CD14-positive monocyte (primary cell): ENCODE measurements around the gene PLEKHG4. TPM values are rescaled to one million over a fixed set of nuclear protein-coding genes. Genes with fewer than 3 reads are reported as not detected.

Experiments
- DNase-seq, 3 donors: peaks; one replicate each; pipeline ENCODE4 v3.0.0-alpha.2; 2011 to 2022
- H2AFZ ChIP-seq: 2 replicates; pipeline ENCODE4 v1.6.0; 2012; ENCODE audit warnings: mild to moderate bottlenecking, low read depth, low read length, inconsistent platforms; ENCODE audit not compliant: insufficient read depth, poor library complexity, severe bottlenecking
- H3K27ac ChIP-seq, 2 donors: 1 replicate in 1 of 2; 2 replicates in 1 of 2; pipeline ENCODE4 v1.5.1; 2012 to 2013; ENCODE audit warnings: low read length in 2 of 2, control low read depth in 1 of 2, inconsistent platforms in 1 of 2, low read depth in 1 of 2, mild to moderate bottlenecking in 1 of 2
- H3K27me3 ChIP-seq, 2 donors: one replicate each; pipeline versions ENCODE4 v1.6.0 to v1.6.1; 2011 to 2013; ENCODE audit warnings: low read length in 2 of 2; ENCODE audit not compliant: control insufficient read depth in 2 of 2, insufficient read depth in 2 of 2
- H3K36me3 ChIP-seq, 2 donors: replicated peaks in 1 of 2; 1 replicate in 1 of 2; 2 replicates in 1 of 2; pipeline versions ENCODE4 v1.5.1 to v1.6.1; 2012 to 2013; ENCODE audit warnings: low read length in 2 of 2, control low read depth in 1 of 2, inconsistent platforms in 1 of 2, mild to moderate bottlenecking in 1 of 2; ENCODE audit not compliant: insufficient read depth in 2 of 2, control insufficient read depth in 1 of 2
- H3K4me1 ChIP-seq, 2 donors: 1 replicate in 1 of 2; 2 replicates in 1 of 2; pipeline versions ENCODE4 v1.5.1 to v1.6.1; 2012 to 2013; ENCODE audit warnings: low read length in 2 of 2, control low read depth in 1 of 2, inconsistent platforms in 1 of 2, mild to moderate bottlenecking in 1 of 2, moderate library complexity in 1 of 2; ENCODE audit not compliant: insufficient read depth in 2 of 2, control insufficient read depth in 1 of 2
- H3K4me2 ChIP-seq: replicated peaks from 2 replicates; pipeline ENCODE3; 2012; ENCODE audit warnings: low read length, moderate library complexity, mild to moderate bottlenecking; ENCODE audit not compliant: poor library complexity, severe bottlenecking; ENCODE audit errors: extremely low read depth
- H3K4me3 ChIP-seq, 3 experiments: fragments of 200-600 bp in 1 of 3; sonication (generic) in 1 of 3; replicated peaks in 1 of 3; 1 replicate in 2 of 3; 2 replicates in 1 of 3; pipeline ENCODE4 v1.5.1; 2011 to 2013; ENCODE audit warnings: low read length in 3 of 3, mild to moderate bottlenecking in 3 of 3, control low read depth in 2 of 3, low read depth in 2 of 3, inconsistent platforms in 1 of 3, moderate library complexity in 1 of 3
- H3K79me2 ChIP-seq: 2 replicates; pipeline ENCODE4 v1.6.0; 2012; ENCODE audit warnings: mild to moderate bottlenecking, control low read depth, inconsistent platforms, low read length, moderate library complexity; ENCODE audit not compliant: insufficient read depth
- H3K9ac ChIP-seq: 2 replicates; pipeline ENCODE4 v1.6.0; 2017; ENCODE audit warnings: low read length, mild to moderate bottlenecking; ENCODE audit not compliant: insufficient read depth, poor library complexity, severe bottlenecking
- H3K9me3 ChIP-seq, 2 donors: replicated peaks in 1 of 2; 1 replicate in 1 of 2; 2 replicates in 1 of 2; pipeline versions ENCODE4 v1.5.1 to v1.6.1; 2012 to 2013; ENCODE audit warnings: low read length in 2 of 2, control low read depth in 1 of 2; ENCODE audit not compliant: control insufficient read depth in 1 of 2, insufficient read depth in 1 of 2
- H4K20me1 ChIP-seq: 2 replicates; pipeline ENCODE4 v1.6.0; 2012; ENCODE audit warnings: mild to moderate bottlenecking, low read length, control low read depth, moderate library complexity; ENCODE audit not compliant: insufficient read depth
- H3K27ac Mint-ChIP-seq, 7 donors: one replicate each; pipeline ENCODE4 v1.8.0; 2020; ENCODE audit warnings: mild to moderate bottlenecking in 7 of 7, mixed read lengths in 7 of 7, moderate library complexity in 6 of 7, inconsistent platforms in 2 of 7
- H3K27me3 Mint-ChIP-seq, 3 donors: one replicate each; pipeline ENCODE4 v1.8.0; 2021 to 2022; ENCODE audit warnings: low read depth in 3 of 3, mild to moderate bottlenecking in 3 of 3, mixed read lengths in 3 of 3, moderate library complexity in 3 of 3, inconsistent platforms in 1 of 3
- H3K36me3 Mint-ChIP-seq, 2 donors: one replicate each; pipeline ENCODE4 v1.8.0; 2020; ENCODE audit warnings: mixed read lengths in 2 of 2, inconsistent platforms in 1 of 2, mild to moderate bottlenecking in 1 of 2
- H3K4me1 Mint-ChIP-seq: one replicate; pipeline ENCODE4 v1.8.0; 2020; ENCODE audit warnings: mild to moderate bottlenecking, mixed read lengths
- H3K4me3 Mint-ChIP-seq, 2 donors: one replicate each; pipeline ENCODE4 v1.8.0; 2020; ENCODE audit warnings: mild to moderate bottlenecking in 2 of 2, mixed read lengths in 2 of 2, moderate library complexity in 1 of 2
- H3K9me3 Mint-ChIP-seq, 7 donors: one replicate each; pipeline ENCODE4 v1.8.0; 2020 to 2022; ENCODE audit warnings: mixed read lengths in 7 of 7, mild to moderate bottlenecking in 6 of 7, moderate library complexity in 6 of 7, inconsistent platforms in 2 of 7
- CTCF ChIP-seq: fragments of 200-600 bp; IDR thresholded peaks from one replicate; pipeline ENCODE4 v1.8.0; 2022; ENCODE audit warnings: antibody characterized with exemption, mild to moderate bottlenecking
- WGBS: methylation state at CpG from one replicate; pipeline ENCODE4 v1.1.5; 2013; ENCODE audit warnings: missing lambda C conversion rate; ENCODE audit not compliant: insufficient coverage; 5-methylcytosine and 5-hydroxymethylcytosine counted together
- intact Hi-C, 2 donors: fragments of 100-400 bp; cut with micrococcal nuclease; formaldehyde crosslinking; loops; one replicate each; pipeline versions ENCODE4 v1.15.0 to v1.15.1; 2023
- polyA plus RNA-seq, 3 donors: library from polyadenylated mRNA; depleted of rRNA in 1 of 3; unstranded in 2 of 3; stranded (reverse) in 1 of 3; fragments of 300-500 nt in 2 of 3; fragments of >200 nt in 1 of 3; fragmentation: Illumina TruSeq in 2 of 3; gene quantifications; 1 replicate in 2 of 3; 2 replicates in 1 of 3; pipeline ENCODE4 v1.2.3, GENCODE V29; 2012 to 2021

PLEKHG4 gene
- polyA plus RNA-seq, 3 donors: 0.79 to 3.2 (median 3.0) TPM

GRCh38 chr16:67256701-67257230, 22.6 kb upstream of the PLEKHG4 start:
- Mint-ChIP-seq H3K36me3 (no peaks in the 10 kb centered on the region), H3K27ac (no peak overlapping the region), H3K27me3 (peaks cover 5 to 13% (median 10%) of the 10 kb centered on the region in 3 donors), H3K4me1 (peaks cover 2% of the 10 kb centered on the region), H3K9me3 (peaks cover 0 to 3% (median 0%) of the 10 kb centered on the region in 7 donors), H3K4me3 (no peak overlapping the region)
- Histone ChIP-seq H3K4me1 (no peaks in the 10 kb centered on the region), H3K4me3 (no peak overlapping the region), H3K9me3 (no peaks in the 10 kb centered on the region), H3K36me3 (no peaks in the 10 kb centered on the region), H2AFZ (no peak overlapping the region), H3K27ac (no peak overlapping the region), H3K79me2 (no peaks in the 10 kb centered on the region), H3K27me3 (no peaks in the 10 kb centered on the region), H3K4me2 (no peak overlapping the region), H3K9ac (no peak overlapping the region), H4K20me1 (no peaks in the 10 kb centered on the region)
- intact Hi-C loops: no loop called here
- WGBS: 94% methylated on average over 10 of the region's 11 CpGs
- TF ChIP-seq CTCF: no peak
- DNase-seq: no peak

DNA sequence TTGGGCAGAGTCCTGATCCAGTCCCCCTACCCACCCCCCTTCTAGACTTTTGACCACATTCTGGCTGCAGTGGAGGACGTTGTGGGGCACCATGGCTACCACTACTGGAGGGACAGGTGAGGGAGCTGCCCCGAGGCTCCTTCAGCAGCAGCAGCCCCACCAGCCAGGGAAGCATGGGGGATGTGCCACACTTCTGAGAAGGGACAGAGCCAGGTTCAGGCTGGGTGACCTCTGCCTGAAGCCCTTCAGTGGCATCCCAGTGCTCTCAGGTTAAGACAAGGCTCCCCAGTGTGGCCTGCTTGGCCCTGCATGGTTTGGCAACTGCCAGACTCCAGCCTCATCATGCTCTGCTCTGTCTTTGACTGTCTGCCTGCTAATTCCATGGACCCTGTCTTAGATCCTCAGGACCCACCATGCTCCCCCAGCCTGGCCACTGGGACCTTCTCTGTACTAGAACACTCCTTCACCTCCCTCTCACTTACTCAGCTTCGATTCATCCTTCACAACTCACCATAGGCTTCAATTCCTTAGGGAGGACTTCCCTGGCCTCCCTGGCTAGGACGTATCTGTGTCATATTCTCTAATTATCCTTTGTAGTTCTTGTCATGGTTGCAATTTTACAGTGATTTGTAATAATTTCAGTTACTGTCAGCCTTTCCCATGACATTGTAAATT, 21.7 kb upstream of the PLEKHG4 start:
- no peak overlapping the region for H3K4me2 ChIP-seq
- H3K9me3 ChIP-seq: no peaks in the 10 kb centered on the region
- Mint-ChIP-seq H3K4me1 (peaks cover 2% of the 10 kb centered on the region), H3K36me3 (no peaks in the 10 kb centered on the region), H3K27me3 (peaks cover 5 to 10% (median 7%) of the 10 kb centered on the region in 3 donors), H3K4me3 (no peak overlapping the region), H3K9me3 (peaks cover 0 to 3% (median 0%) of the 10 kb centered on the region in 7 donors), H3K27ac (peak overlapping the region in 1 of 7 donors; percentile 4)
- H4K20me1 ChIP-seq: no peaks in the 10 kb centered on the region
- no peaks in the 10 kb centered on the region for H3K27me3 ChIP-seq
- no peak overlapping the region for H3K4me3 ChIP-seq
- TF ChIP-seq CTCF: no peak
- intact Hi-C loops: no loop called here
- no peak overlapping the region for H3K27ac ChIP-seq
- H3K79me2 ChIP-seq: no peaks in the 10 kb centered on the region
- no peak overlapping the region for H2AFZ ChIP-seq
- no peak overlapping the region for H3K9ac ChIP-seq
- H3K36me3 ChIP-seq: no peaks in the 10 kb centered on the region
- no peaks in the 10 kb centered on the region for H3K4me1 ChIP-seq
- WGBS: 100% methylated on average over 1 of the region's 4 CpGs
- DNase-seq: no peak
